GM21786 (cell line): ENCODE data around the gene CSDE1.
A peak's percentile ranks its signal among the peaks of the same experiment; 100 is the strongest.

Experiments used
- ATAC-seq: cut with Tn5 transposase; IDR thresholded peaks from one replicate; pipeline ENCODE4 v1.9.1; 2021; ENCODE audit not compliant: unreplicated experiment

CSDE1 gene

GRCh38 chr1:114750780-114751179 is 7.0 kb downstream of the CSDE1 start:
- ATAC-seq = no peak

- ATAC-seq = no peak
Measured at GRCh38 chr1:114749835-114750234, 7.9 kb downstream of the CSDE1 start.

GRCh38 chr1:114746450-114747121 is 11.2 kb downstream of the CSDE1 start:
- no peak for ATAC-seq

- no peak for ATAC-seq
Measured at GRCh38 chr1:114745291-114745690, 12.5 kb downstream of the CSDE1 start.

- ATAC-seq = no peak
Measured at GRCh38 chr1:114741963-114742746, 15.6 kb downstream of the CSDE1 start.

GRCh38 chr1:114740331-114740730 is 17.5 kb downstream of the CSDE1 start:
- ATAC-seq = no peak

GRCh38 chr1:114737314-114737849 is 20.4 kb downstream of the CSDE1 start:
- no peak for ATAC-seq

- ATAC-seq = no peak
Measured at GRCh38 chr1:114735479-114735878, 22.3 kb downstream of the CSDE1 start.

GRCh38 chr1:114729782-114730181 is 28.0 kb downstream of the CSDE1 start:
- no peak for ATAC-seq

GRCh38 chr1:114728553-114728952 is 29.2 kb downstream of the CSDE1 start:
- no peak for ATAC-seq

- no peak for ATAC-seq
Measured at GRCh38 chr1:114725230-114725629, 32.6 kb downstream of the CSDE1 start.

GRCh38 chr1:114723915-114724314 is 33.9 kb downstream of the CSDE1 start:
- no peak for ATAC-seq

- no peak for ATAC-seq
Measured at GRCh38 chr1:114723457-114723856, 34.3 kb downstream of the CSDE1 start.

- no peak for ATAC-seq
Measured at GRCh38 chr1:114720492-114720891, 37.3 kb downstream of the CSDE1 start.

GRCh38 chr1:114719424-114719787 is 38.4 kb downstream of the CSDE1 start:
- ATAC-seq = no peak

- ATAC-seq = no peak
Measured at GRCh38 chr1:114718661-114719423, 38.9 kb downstream of the CSDE1 start.

GRCh38 chr1:114716304-114717170 is 41.2 kb downstream of the CSDE1 start, which contains the start of gene NRAS:
Gene NRAS (minus strand): TSS chr1:114716771. CDS start chr1:114716160, 611 bp downstream.
- ATAC-seq = peak; percentile 92

GRCh38 chr1:114715952-114716303 is 41.9 kb downstream of the CSDE1 start:
- no peak for ATAC-seq

GRCh38 chr1:114712977-114713376 is 44.8 kb downstream of the CSDE1 start:
- no peak for ATAC-seq

- ATAC-seq = no peak
Measured at GRCh38 chr1:114710360-114710759, 47.4 kb downstream of the CSDE1 start.

GRCh38 chr1:114707604-114708003 is 50.2 kb downstream of the CSDE1 start:
- no peak for ATAC-seq
